Pancreas (tissue), 10 donors: ENCODE data around the gene LRRC52. TPM values are rescaled to one million over a fixed set of nuclear protein-coding genes. Genes with fewer than 3 reads are reported as not detected.

Experiments
- ATAC-seq, 4 donors: fragments of 200-7000 bp; cut with Tn5 transposase; one replicate each; pipeline versions ENCODE4 v1.8.0 to v1.9.1; 2020; ENCODE audit warnings: mild to moderate bottlenecking in 4 of 4, moderate library complexity in 4 of 4
- DNase-seq, 6 donors: peaks; one replicate each; pipeline ENCODE4 v3.0.0-alpha.2; 2020
- FAIRE-seq: peaks from 2 replicates; lab custom pipeline; 2012; peaks lifted over from hg19 to GRCh38; lab: Jason Lieb, UNC
- H3K27ac ChIP-seq, 4 donors: fragments of 200-600 bp; sonication (generic); 1 replicate in 3 of 4; 2 replicates in 1 of 4; pipeline versions ENCODE4 v1.5.0 to v1.8.0; 2020
- H3K27me3 ChIP-seq, 4 donors: fragments of 200-600 bp; one replicate each; pipeline ENCODE4 v1.8.0; 2021
- H3K36me3 ChIP-seq, 3 donors: fragments of 200-600 bp; sonication (generic) in 1 of 3; one replicate each; pipeline versions ENCODE4 v1.5.0 to v1.8.0; 2020 to 2021
- H3K4me1 ChIP-seq, 3 donors: fragments of 200-600 bp; one replicate each; pipeline ENCODE4 v1.8.0; 2021
- H3K4me3 ChIP-seq, 4 donors: fragments of 200-600 bp; sonication (generic) in 2 of 4; one replicate each; pipeline versions ENCODE4 v1.5.0 to v1.8.0; 2020 to 2021
- H3K9me3 ChIP-seq, 4 donors: fragments of 200-600 bp; one replicate each; pipeline ENCODE4 v1.8.0; 2021
- CTCF ChIP-seq, 4 donors: fragments of 200-600 bp; sonication (generic) in 3 of 4; IDR thresholded peaks; one replicate each; pipeline versions ENCODE4 v1.5.0 to v1.8.0; 2021; ENCODE audit warnings: antibody characterized with exemption in 4 of 4
- WGBS, 2 donors: extraction: QIAGEN DNeasy Blood & Tissue Kit; methylation state at CpG; one replicate each; pipeline ENCODE4 v1.1.7; 2013; 5-methylcytosine and 5-hydroxymethylcytosine counted together
- intact Hi-C, 3 donors: fragments of 100-400 bp; cut with DNase I; formaldehyde crosslinking; loops; one replicate each; pipeline versions ENCODE4 v1.11.1 to v1.14.2; 2022
- polyA plus RNA-seq, 2 donors: library from polyadenylated mRNA; stranded (reverse); fragments of 200-250 nt; gene quantifications; one replicate each; pipeline ENCODE4 v1.2.3, GENCODE V29; 2013
- total RNA-seq, 6 donors: library from RNA; stranded (reverse); fragmentation: NEBNext Ultra II Directional in 4 of 6; extraction: Animal tissue kit (Norgen Biotek cat#: 25700) in 4 of 6; gene quantifications; one replicate each; pipeline versions ENCODE4 v1.2.1 to v1.2.4, GENCODE V29; 2021 to 2023
- donor health status: healthy with polysubstance abuse.
- donor health status: DM: no; HTN: no; CAD: no; lungs with moderate emphysema.
- donor health status: DM: no; HTN: no; CAD: no.
- donor health status: control.
- donor health status: control.
- donor health status: Bipolar disorder and iron deficiency.
- donor health status: DM: yes; HTN: yes; CAD: no.
- donor health status: DM: no; HTN: no; CAD: no.
- donor health status: DM: no; HTN: no; CAD: no.
- donor health status: DM: yes; HTN: yes; CAD: no.

Gene LRRC52
- total and polyA plus RNA-seq, 8 donors, result not detected

GRCh38 chr1:165537356-165538109, 6.3 kb upstream of the LRRC52 start:
- WGBS, 2 donors, result 54 to 58% methylated on average over 14 of the region's 14 CpGs
- Histone ChIP-seq H3K36me3 (no peaks in the 10 kb centered on the region), H3K27ac (no peak overlapping the region), H3K4me1 (no peaks in the 10 kb centered on the region), H3K4me3 (no peak overlapping the region), H3K9me3 (no peaks in the 10 kb centered on the region), H3K27me3 (no peaks in the 10 kb centered on the region)
- ATAC-seq (no peak), FAIRE-seq (no peak), DNase-seq (no peak)
- no peak for TF ChIP-seq CTCF (IDR thresholded peaks at IDR 0.05)
- intact Hi-C loops, result no loop called here

GRCh38 chr1:165539306-165539705, 4.5 kb upstream of the LRRC52 start:
- 78 to 86% methylated on average over 4 of the region's 4 CpGs for WGBS, 2 donors

GRCh38 chr1:165539908-165540307, 3.9 kb upstream of the LRRC52 start:
- WGBS, 2 donors, result 83 to 85% methylated on average over 3 of the region's 3 CpGs
- Histone ChIP-seq H3K36me3 (no peaks in the 10 kb centered on the region), H3K4me3 (no peak overlapping the region), H3K27ac (no peak overlapping the region), H3K4me1 (peaks cover 0 to 2% (median 0%) of the 10 kb centered on the region in 3 donors), H3K9me3 (no peaks in the 10 kb centered on the region), H3K27me3 (no peaks in the 10 kb centered on the region)
- TF ChIP-seq CTCF (IDR thresholded peaks at IDR 0.05), result no peak
- ATAC-seq, result no peak
- DNase-seq, result no peak
- FAIRE-seq, result no peak
- intact Hi-C loops, result no loop called here

More at GRCh38 chr1:165539306-165539705, 4.5 kb upstream of the LRRC52 start:
- H3K36me3 ChIP-seq, result no peaks in the 10 kb centered on the region
- no peaks in the 10 kb centered on the region for H3K27me3 ChIP-seq
- no peak overlapping the region for H3K27ac ChIP-seq
- ATAC-seq (no peak), FAIRE-seq (no peak), DNase-seq (no peak)
- no peaks in the 10 kb centered on the region for H3K9me3 ChIP-seq
- peaks cover 0 to 2% (median 0%) of the 10 kb centered on the region in 3 donors for H3K4me1 ChIP-seq
- intact Hi-C loops, result no loop called here
- no peak overlapping the region for H3K4me3 ChIP-seq
- TF ChIP-seq CTCF (IDR thresholded peaks at IDR 0.05), result no peak

GRCh38 chr1:165542015-165542631, 1.7 kb upstream of the LRRC52 start:
- TF ChIP-seq CTCF (IDR thresholded peaks at IDR 0.05), result no peak
- Histone ChIP-seq H3K36me3 (no peaks in the 10 kb centered on the region), H3K4me3 (no peak overlapping the region), H3K4me1 (peaks cover 0 to 2% (median 0%) of the 10 kb centered on the region in 3 donors), H3K9me3 (no peaks in the 10 kb centered on the region), H3K27ac (peak overlapping the region in 1 of 4 donors; percentile 36), H3K27me3 (no peaks in the 10 kb centered on the region)
- DNase-seq (no peak), ATAC-seq (no peak), FAIRE-seq (no peak)
- 72 to 76% methylated on average over 6 of the region's 6 CpGs for WGBS, 2 donors
- intact Hi-C loops, result no loop called here

- H3K4me3 ChIP-seq, result no peak overlapping the region
- no peak for TF ChIP-seq CTCF (IDR thresholded peaks at IDR 0.05)
- H3K27me3 ChIP-seq, result no peaks in the 10 kb centered on the region
- ATAC-seq (peak in 1 of 4 donors; percentile 48), DNase-seq (no peak), FAIRE-seq (no peak)
- H3K27ac ChIP-seq, result peak overlapping the region in 1 of 4 donors; percentile 36
- intact Hi-C loops, result no loop called here
- 0% methylated on average over 1 of the region's 1 CpG for WGBS, 2 donors
- H3K9me3 ChIP-seq, result no peaks in the 10 kb centered on the region
- no peaks in the 10 kb centered on the region for H3K36me3 ChIP-seq
- H3K4me1 ChIP-seq, result peaks cover 0 to 2% (median 0%) of the 10 kb centered on the region in 3 donors
Observed at GRCh38 chr1:165542647-165543046, 1.2 kb upstream of the LRRC52 start.
